ENCODE data around the gene PDE5A.

Gene PDE5A

GRCh38 chr4:119585771-119586170 is 42.8 kb downstream of the PDE5A start:
- no peak for DNase-seq (ENCODE audit: low spot score)

GRCh38 chr4:119581190-119581873 is 47.3 kb downstream of the PDE5A start:
- DNase-seq (ENCODE audit: low spot score): no peak

- no peak for DNase-seq (ENCODE audit: low spot score)
Observed at GRCh38 chr4:119580293-119580692, 48.3 kb downstream of the PDE5A start.

DNA sequence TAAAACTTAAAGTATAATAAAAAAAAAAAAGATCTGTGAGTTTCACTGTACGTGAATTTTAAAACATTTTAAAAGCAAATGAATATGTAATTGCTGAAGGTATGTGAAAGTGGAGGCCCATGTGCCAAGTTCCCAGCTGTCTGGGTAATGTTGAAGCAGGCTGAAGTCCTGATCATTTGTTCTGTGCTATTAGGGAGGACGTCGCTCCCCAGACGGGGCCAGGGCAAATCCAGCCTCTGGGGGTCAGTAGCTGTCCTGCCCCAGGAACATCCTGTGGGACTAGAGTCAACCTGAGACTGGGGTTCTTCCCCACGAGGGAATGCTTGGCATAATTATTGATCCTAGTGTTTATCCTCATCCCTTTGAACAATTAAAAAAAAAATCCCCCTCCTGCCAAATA is 48.8 kb downstream of the PDE5A start:
- DNase-seq (ENCODE audit: low spot score): no peak

GRCh38 chr4:119570401-119570800 is 58.2 kb downstream of the PDE5A start:
- DNase-seq (ENCODE audit: low spot score): no peak

DNA sequence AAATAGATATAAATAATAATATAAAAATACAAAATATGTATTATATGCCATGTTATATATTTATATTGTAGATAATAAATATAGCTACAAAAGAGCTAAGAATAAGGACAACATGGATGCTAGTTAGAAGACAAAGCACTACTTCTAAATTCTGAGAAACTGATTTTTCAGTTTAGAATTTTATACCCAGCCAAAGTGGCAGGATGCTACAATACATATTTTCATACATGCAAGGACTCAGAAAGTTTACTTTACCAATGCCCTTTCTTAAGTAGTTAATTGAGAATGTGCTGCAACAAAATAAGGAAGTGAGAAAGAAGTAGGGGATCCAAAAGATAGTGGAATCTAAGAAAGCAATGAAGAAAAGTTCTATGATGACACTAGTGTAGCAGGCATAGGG is 64.5 kb downstream of the PDE5A start:
- no peak for DNase-seq (ENCODE audit: low spot score)

DNA sequence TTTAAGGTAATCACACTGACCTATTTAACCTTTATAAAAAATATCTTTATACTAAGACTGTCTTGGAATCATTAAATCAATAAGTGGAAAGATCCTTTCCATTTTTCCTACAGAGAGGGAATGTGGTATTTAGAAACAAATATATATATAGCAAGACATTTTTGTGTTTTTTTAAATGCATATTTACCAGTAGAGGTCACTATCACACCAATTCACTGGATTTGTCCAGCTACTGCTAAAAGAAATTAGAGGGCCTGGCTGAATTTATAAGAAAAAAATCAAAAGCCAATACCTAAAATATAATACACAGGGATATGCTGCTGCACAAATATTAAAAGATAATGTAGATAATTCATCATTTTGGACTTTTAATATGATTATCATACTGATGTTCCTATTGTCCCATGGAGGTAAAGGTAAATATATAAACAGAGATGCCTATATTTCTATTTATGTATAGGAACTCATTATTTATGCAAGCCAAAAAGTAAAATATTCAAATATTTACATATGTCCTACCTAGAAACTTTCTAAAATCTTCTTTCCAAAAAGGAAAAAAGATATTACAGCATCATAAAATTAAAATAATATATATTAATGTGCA is 69.5 kb downstream of the PDE5A start:
- DNase-seq (ENCODE audit: low spot score): peak; percentile 50

DNA sequence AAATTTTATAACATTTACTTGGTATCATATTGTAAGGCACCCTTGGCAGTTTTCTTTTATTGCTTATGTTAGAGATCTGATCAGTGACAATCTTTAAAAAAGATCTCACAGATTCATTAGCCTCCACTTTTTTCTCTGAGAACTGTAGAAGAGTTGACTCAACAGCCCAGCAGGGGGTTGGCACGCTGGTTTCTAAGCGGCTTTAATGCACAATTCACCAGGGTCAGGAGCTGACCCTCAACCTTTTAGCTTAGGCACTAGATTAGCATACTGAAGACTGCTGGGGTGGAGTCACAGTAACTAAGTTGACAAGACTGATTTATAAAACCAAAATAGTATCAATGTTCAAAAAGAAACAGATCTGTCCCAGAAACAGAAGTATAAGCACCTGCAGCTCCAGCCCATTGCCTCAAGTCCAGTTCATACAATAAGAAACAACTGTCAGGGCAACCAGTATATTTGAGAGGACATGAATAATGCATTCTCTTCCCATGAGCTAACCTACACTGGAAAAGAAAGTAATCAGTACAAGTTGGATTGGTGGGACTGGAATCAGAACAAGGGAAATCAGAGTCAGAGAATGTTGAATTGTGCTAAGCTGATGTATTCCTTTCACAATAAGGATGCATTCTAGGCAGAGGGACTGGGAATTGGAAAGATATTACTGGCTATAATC is 77.6 kb downstream of the PDE5A start:
- DNase-seq (ENCODE audit: low spot score): no peak

GRCh38 chr4:119549639-119550038 is 79.0 kb downstream of the PDE5A start:
- no peak for DNase-seq (ENCODE audit: low spot score)

GRCh38 chr4:119543779-119544178 is 84.8 kb downstream of the PDE5A start:
- DNase-seq (ENCODE audit: low spot score): no peak

GRCh38 chr4:119543187-119543586 is 85.4 kb downstream of the PDE5A start:
- DNase-seq (ENCODE audit: low spot score): no peak

GRCh38 chr4:119540249-119540648 is 88.4 kb downstream of the PDE5A start:
- DNase-seq (ENCODE audit: low spot score): no peak

GRCh38 chr4:119537586-119537985 is 91.0 kb downstream of the PDE5A start:
- no peak for DNase-seq (ENCODE audit: low spot score)

DNA sequence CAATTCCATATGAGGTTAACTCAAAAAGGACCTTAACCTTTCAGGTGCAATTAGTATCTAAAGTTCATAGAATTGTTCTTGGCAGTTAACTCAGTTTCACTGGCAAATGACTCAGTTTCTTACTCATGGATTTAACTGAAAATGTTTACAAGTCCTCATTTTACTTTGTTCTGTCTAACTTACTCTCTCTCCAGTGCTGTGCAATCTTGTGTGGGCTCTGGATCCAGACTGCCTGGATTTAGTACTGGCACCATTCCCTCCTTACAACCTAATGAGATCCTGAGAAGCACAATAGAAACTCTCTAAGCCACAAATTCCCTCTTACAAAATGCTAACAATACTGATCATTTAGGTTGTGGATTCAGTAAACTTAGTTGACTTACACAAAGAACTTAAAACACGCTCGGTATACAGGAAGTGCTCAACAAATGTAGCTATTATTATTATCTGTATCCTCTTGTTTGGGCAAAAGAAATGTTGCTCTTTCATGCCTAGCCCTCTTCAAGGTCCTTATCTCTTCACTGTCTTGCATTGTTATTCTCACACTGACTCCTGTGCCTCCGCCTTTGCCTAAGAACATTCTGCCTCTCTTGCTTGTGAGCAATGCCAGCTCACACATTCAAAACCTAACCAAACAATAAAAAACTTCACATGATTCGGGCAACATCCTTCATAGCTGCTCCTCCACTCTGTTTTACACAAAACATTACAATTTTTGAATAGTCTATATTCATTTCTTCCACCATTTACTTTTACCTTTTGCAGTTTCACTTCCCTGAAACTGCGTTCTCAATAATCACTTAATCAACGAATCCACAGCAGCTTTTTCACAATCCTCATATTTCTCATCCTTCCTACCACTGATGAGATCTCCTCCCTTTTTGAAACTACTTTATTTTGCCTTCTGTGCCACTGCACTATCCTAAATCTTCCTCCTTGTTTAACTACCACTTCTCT is 91.8 kb downstream of the PDE5A start:
- DNase-seq (ENCODE audit: low spot score): no peak

DNA sequence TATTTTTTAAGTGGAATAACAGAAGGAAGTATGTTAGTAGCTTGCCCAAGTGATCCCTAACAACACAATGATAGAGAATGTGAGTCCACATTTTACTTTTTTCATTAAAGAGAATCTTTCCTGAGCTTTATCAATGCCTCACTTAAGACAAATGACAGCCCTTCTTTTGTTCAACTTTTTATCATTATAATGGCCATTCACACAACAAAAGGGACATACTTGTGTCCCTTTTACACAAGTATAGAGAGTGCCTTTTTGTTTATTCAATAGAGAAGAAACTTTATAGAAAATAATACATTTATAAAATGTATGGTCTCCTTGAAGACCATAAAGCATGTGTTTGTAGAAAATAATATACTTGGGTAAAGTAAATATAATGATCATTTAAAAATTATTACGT is 96.3 kb downstream of the PDE5A start:
- no peak for DNase-seq (ENCODE audit: low spot score)

- no peak for DNase-seq (ENCODE audit: low spot score)
Observed at GRCh38 chr4:119529788-119530187, 98.8 kb downstream of the PDE5A start.

- no peak for DNase-seq (ENCODE audit: low spot score)
Observed at GRCh38 chr4:119526786-119527550, 101.6 kb downstream of the PDE5A start.

DNA sequence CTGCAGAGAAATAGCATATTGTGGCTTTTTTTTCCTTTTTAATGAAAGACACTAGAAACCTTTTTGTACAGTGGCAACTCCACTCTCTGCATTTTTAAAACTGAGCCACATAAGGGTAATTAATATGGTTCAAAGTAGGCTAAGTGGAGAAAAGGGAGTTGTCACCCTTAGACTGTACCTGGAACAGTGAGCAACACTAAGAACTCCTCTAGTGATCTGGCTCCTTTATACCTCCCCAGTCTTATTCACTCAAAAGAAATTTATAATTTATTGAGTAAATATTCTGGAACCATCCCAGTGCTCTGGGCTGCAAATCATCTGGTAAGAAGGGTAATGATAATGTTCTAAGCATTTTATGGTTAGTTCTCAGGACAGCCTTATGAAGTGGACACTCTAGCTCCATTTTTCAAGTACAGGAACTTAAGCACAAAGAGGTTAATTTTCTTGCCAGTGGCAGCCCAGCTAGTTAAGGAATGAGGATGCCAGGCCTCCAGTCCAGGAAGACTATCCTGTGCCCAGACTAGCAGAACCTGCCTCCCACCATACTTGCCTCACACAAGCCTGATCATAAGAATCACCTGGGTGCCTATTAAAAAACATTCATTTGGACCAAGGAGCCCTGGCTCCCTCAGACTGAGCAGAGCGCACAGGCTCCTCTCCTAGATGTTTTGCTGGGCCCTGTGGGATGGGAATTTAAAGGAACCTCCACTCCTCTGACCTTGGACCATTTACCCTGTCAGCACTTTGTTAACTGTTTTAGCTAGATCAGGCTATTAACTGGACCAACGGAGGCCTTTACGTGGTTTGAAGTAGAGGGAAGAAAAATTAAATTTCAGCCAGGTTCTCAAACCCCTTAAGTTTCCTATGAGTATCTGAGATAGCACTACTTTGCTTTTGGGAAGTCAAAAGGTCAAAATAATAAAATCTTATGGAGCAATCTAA is 102.6 kb downstream of the PDE5A start:
- no peak for DNase-seq (ENCODE audit: low spot score)

DNA sequence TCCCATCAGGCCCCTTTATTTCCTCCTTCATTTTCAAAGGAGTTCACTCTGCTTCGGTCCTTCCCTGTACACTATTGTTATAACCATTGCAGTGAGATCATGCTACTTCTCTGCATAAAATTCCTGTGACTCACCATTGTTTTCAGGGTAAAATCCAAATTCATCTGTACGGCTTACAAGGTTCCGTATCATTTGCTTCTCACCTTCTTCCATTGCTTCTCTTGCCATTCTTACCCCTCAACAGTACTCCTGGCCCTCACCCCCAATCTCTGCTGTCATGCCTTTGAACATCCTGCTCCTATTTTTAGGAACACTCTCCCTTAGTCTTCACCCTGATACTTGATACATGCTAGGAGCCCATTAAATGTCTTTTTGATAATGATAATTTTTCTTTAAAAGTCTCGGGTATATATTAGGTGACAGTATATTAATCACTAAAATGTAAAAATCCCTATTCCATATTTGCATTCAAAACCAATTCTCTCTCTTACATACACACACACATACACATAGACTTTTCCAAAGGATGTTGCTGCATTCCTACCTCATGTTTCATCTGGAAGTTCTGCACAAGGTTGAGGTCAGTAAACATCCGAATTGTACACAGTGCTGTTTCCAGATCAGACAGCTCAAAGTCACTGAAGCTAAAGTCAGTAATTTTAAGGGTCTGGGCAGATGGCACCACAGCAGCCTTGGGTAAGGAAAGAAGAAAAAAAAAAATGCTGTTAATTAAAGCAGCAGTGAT is 103.4 kb downstream of the PDE5A start:
- DNase-seq (ENCODE audit: low spot score): no peak

- DNase-seq (ENCODE audit: low spot score): no peak
Observed at GRCh38 chr4:119523399-119523798, 105.2 kb downstream of the PDE5A start.

Measured in COLO829 (cell line).